GM19238 (cell line): ENCODE measurements around the gene SLC8A1.

Experiments used
- DNase-seq: peaks from one replicate; pipeline ENCODE4 v3.0.0; 2011; ENCODE audit warnings: low spot score; ENCODE audit not compliant: insufficient read length

The SLC8A1 gene

DNA sequence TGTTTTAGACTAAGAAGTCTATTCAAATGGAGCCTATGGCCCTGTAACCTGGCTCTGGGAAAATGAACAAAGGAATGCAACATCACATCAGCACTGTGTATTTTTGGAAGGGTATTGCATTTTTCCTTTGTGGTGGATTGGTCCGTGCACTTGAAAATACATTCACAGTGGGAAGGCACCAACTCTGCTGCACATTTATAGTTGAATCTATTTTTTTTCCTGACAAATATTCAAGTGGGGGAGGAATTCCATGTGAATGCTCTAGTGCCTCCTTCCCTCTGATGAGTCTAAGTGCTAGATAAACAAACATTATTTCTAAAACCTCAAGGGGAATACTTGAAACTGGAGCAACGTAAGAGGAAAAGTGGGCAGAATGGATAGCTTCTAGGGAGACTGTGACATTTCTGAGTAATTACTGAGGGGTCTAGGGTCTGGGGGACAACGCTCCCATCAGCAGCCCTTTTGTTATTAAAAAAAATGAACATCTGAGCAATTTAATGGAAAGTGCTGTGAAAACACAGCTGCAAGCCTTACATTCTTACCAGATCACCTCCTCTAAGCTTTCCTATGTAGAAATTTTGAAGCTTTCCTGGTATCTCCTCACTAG, 208.2 kb downstream of the SLC8A1 start:
- DNase-seq = no peak

- no peak for DNase-seq
Observed at GRCh38 chr2:40242315-40242714, 209.6 kb downstream of the SLC8A1 start.

GRCh38 chr2:40240070-40240469, 211.8 kb downstream of the SLC8A1 start:
- DNase-seq = no peak

GRCh38 chr2:40230707-40231432, 221.0 kb downstream of the SLC8A1 start:
- DNase-seq = no peak

GRCh38 chr2:40230186-40230585, 221.7 kb downstream of the SLC8A1 start:
- no peak for DNase-seq

- DNase-seq = no peak
Observed at GRCh38 chr2:40228310-40228709, 223.6 kb downstream of the SLC8A1 start.

GRCh38 chr2:40227210-40227609, 224.7 kb downstream of the SLC8A1 start:
- no peak for DNase-seq

DNA sequence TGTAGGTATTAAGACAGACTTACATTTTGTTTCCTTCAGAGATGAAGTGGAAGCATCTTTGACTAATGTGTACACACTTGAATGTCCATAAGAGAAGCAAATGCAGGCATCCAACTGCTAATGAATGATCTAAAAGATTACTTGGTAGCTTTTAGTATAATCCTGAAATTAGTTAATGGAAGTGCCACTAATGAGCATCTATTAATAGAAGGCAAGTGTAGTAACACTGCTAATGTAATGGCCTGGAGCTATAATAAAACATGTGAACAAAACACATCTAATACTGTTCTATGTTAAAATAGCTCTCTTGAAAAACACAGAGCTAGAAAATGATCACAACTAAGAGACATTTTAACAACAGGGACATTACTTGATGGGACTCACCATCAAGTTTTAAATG, 225.3 kb downstream of the SLC8A1 start:
- no peak for DNase-seq

GRCh38 chr2:40225670-40226210, 226.2 kb downstream of the SLC8A1 start:
- no peak for DNase-seq

GRCh38 chr2:40224318-40224717, 227.6 kb downstream of the SLC8A1 start:
- DNase-seq = no peak

- no peak for DNase-seq
Observed at GRCh38 chr2:40220177-40220925, 231.5 kb downstream of the SLC8A1 start.

GRCh38 chr2:40219141-40219540, 232.7 kb downstream of the SLC8A1 start:
- DNase-seq = no peak

DNA sequence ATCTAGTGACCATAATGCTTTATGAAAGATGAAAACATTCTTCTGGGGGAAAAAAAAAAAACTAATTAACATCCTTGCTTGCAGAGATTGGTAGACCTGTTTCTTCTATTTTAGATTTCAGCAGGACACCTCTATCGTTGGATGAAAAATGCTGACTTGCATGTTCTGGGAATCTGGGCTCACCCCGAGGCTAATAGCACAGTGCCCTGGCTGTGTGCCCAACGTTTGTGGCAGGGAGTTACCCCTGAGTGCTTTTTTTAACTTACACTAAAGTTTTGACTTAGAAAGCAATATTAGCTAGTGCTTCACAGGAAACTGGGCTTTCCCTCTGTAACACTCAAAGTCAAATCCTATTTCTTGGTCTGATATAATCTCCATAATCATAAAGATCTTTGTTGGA, 233.2 kb downstream of the SLC8A1 start:
- DNase-seq = no peak

GRCh38 chr2:40213619-40214018, 238.3 kb downstream of the SLC8A1 start:
- DNase-seq = no peak

DNA sequence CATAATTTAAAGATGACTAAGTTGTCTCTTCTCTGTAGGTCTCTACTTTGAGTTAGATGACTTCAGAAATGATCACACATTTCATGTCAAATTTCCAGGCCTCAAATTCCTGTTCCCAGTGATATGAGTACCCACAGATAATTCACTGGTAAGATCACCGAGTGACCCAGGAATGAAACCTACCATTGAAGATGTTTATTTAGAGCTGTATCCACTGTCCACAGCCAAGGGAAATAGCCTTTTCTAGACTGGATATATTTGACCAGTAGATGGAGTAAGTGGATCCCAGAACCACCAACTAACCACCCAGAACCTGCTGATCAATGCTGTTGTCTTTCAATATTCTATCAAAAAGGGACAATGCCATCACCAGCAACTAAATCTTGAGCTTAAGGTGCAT, 238.8 kb downstream of the SLC8A1 start:
- no peak for DNase-seq

DNA sequence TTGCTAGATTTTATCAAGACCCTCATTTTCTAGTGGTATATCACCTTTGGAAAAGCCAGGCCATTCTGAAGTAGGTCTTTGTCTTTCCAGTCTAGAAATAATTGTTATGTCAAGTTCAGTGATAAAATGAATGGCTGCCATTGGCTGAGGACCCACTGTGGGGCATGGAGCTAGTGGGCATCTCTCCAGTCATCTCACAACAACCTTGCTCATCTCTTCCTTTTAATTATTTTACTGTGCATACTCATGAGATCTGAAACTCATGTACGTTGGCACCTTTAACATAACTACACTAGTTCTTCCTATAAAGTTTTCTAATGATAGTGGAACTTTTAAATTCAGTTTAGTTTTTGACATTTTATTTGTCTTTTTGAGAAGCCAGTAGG, 240.9 kb downstream of the SLC8A1 start:
- no peak for DNase-seq

- no peak for DNase-seq
Observed at GRCh38 chr2:40210344-40210967, 241.4 kb downstream of the SLC8A1 start.

- no peak for DNase-seq
Observed at GRCh38 chr2:40209761-40210160, 242.1 kb downstream of the SLC8A1 start.

DNA sequence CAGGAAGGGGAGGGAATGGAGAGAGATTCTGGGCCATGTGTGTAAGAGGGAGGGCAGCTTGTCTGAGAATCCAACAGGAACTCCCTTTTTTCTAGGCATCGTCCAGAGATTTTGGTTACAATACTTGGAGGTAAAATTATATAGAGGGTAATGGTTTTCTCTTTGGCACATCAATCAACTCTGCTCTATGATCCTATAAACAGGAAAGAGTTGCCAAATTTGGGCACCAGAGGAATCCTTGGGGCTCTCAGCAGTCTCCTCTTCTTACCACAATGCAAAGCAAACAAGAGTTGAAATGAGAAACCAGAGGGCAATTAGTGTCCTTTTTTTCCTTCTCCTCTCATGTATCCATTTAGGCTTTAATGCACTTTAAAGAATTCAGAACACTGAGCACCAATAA, 243.4 kb downstream of the SLC8A1 start:
- DNase-seq = no peak

DNA sequence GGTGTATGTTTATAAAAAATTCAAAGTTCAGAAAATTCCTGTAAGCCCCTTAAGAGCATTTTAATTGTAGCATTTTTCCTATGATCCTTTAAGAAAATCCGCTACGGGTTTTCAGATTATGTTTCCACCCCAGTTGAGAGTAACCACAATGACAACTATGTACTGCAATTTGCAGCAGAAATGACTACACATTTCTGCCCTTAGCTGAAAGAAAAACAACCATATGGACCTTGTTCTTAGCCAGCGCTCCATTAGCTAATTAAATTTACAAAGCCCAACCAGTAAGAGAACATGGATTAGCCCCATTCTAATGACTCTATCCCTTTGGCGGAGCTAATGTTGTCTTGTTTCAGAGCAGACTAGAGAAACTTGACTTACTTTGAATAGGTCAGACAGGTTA, 247.6 kb downstream of the SLC8A1 start:
- DNase-seq = no peak

DNA sequence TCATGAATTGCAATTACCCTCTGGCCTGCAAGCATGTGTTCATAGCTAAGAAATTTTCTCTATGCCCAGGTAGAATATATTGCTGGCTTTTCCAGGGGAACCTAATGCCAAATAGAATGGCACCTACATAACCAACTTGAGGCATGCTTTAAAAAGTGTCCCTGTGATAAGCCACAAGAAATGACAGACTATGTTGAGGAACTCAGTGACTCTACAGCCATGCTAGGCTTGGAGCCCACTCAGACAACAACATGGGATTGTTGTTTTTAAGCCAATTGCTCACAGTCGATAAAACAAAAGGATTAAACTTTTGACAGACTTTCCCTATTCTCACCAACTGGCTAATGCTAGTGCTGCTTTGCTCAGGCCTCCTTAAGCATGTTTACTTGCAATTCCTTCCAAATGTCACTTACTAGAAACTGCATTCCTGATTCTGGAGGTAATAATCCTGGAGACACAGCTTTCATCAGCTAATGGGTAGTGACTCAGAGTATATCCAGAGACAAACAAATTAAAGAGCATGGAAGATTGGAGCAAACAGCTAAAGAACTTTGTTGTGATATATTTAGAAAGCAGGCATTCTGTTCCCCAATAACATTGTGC, 249.0 kb downstream of the SLC8A1 start:
- no peak for DNase-seq
